VCaP (cell line): ENCODE results near the gene SOCS3.

Source experiments
- H3K27ac ChIP-seq: fragments of 450-650 bp; 2 replicates; pipeline ENCODE4 v1.5.1; 2017
- TF ChIP-seq, protein P1 (sequence below): fragments of 450-650 bp; conservative IDR thresholded peaks from 2 replicates; pipeline ENCODE4 v1.5.1; 2017; ENCODE audit warnings: mild to moderate bottlenecking, moderate library complexity

SOCS3 gene

GRCh38 chr17:78330570-78331224 lies 29.2 kb downstream of the SOCS3 start:
- TF ChIP-seq, protein P1, sequence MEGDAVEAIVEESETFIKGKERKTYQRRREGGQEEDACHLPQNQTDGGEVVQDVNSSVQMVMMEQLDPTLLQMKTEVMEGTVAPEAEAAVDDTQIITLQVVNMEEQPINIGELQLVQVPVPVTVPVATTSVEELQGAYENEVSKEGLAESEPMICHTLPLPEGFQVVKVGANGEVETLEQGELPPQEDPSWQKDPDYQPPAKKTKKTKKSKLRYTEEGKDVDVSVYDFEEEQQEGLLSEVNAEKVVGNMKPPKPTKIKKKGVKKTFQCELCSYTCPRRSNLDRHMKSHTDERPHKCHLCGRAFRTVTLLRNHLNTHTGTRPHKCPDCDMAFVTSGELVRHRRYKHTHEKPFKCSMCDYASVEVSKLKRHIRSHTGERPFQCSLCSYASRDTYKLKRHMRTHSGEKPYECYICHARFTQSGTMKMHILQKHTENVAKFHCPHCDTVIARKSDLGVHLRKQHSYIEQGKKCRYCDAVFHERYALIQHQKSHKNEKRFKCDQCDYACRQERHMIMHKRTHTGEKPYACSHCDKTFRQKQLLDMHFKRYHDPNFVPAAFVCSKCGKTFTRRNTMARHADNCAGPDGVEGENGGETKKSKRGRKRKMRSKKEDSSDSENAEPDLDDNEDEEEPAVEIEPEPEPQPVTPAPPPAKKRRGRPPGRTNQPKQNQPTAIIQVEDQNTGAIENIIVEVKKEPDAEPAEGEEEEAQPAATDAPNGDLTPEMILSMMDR = no peak
- no peak overlapping the region for H3K27ac ChIP-seq

- TF ChIP-seq, protein P1 = no peak
- H3K27ac ChIP-seq = no peak overlapping the region
These were observed 30.4 kb downstream of the SOCS3 start for GRCh38 chr17:78329263-78330059.

GRCh38 chr17:78327880-78328279 lies 32.0 kb downstream of the SOCS3 start:
- no peak overlapping the region for H3K27ac ChIP-seq
- TF ChIP-seq, protein P1 = no peak

- H3K27ac ChIP-seq = peak overlapping the region; percentile 16; the same call in 1 of the 2 replicates
- TF ChIP-seq, protein P1 = no peak
These were observed 34.7 kb downstream of the SOCS3 start for GRCh38 chr17:78325076-78325687.

- TF ChIP-seq, protein P1 = no peak
- H3K27ac ChIP-seq = peak overlapping the region; percentile 16; the same call in 1 of the 2 replicates
These were observed 35.3 kb downstream of the SOCS3 start for GRCh38 chr17:78324391-78325075.

DNA sequence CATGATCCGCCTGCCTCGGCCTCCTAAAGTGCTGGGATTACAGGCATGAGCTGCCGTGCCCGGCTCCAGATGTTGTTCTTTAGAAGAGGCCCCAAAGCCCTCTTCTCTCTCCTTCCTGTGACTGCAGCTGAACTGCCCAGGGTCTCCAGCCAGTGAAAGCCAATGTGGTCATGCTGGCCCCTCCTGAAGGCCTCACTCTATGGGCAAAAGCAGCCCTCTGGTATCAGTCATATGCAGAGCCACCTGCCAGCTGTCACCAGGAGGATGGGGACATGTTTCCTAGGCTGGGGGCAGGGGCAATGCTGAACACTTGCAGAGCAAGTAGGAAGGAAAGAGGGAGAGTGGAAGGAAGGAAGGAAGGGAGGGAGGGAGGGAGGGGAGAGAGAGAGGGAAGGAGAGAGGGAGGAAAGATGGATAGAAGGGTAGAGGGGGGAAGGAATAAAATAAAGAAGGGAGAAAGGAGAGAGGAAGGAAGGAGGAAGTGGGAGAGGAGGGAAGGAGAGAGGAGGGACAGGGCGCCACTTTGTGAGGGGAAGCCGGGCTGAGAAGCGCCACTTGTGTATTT lies 36.0 kb downstream of the SOCS3 start:
- TF ChIP-seq, protein P1 = no peak
- peak overlapping the region; percentile 16; the same call in 1 of the 2 replicates for H3K27ac ChIP-seq
